A204.1 (cell line): Measurements from ENCODE around the gene DHX30.
"Not testable (repeated sequence)": the region's sequence is repeated elsewhere in the genome, so short reads cannot be mapped to it uniquely, and the experiment has no call there.

Source experiments
- FAIRE-seq: peaks from 2 replicates; lab custom pipeline; 2012; peaks lifted over from hg19 to GRCh38; lab: Jason Lieb, UNC

DHX30 gene

DNA sequence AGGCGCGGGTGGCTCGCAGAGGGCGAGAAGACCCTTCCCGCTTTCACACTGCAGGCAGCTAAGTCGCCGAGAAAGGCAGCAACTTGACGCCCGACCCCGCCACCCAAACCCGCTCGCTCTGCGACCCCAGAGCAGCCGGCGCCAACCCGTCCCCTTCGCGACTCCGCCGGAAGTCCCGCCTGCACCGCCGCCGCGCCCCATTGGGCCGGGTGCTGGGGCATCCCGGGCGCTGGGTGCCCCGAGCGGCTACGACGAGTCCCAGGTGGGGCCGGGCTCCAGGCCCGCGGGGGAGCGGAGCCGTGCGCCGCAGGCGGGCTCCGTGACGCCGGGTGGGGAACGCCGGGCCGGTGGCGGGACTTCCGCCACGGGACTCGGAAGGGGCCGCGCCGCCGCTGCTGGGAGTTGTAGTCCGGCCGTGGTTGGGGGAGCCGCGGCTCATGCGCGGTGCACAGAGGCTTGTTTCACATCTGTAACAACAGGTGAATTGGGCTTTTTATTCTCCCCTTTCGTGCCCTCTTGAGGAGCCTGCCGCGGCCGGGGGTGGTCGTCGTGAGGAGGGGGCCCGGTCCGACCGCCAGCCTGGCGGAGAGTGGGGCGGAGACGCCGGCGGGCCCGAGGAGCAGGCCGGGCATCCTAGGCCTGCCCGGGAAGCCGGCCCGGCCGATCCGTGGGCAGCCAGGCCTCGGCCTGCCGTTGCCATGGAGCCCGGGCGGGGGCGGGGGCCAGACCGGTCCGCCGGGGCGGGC lies at the start of gene DHX30:
Gene DHX30 (plus strand): TSS at position 405 of the 746 bp plus-strand sequence. CDS start 7,546 bp downstream, outside the sequence.
- no peak for FAIRE-seq

DNA sequence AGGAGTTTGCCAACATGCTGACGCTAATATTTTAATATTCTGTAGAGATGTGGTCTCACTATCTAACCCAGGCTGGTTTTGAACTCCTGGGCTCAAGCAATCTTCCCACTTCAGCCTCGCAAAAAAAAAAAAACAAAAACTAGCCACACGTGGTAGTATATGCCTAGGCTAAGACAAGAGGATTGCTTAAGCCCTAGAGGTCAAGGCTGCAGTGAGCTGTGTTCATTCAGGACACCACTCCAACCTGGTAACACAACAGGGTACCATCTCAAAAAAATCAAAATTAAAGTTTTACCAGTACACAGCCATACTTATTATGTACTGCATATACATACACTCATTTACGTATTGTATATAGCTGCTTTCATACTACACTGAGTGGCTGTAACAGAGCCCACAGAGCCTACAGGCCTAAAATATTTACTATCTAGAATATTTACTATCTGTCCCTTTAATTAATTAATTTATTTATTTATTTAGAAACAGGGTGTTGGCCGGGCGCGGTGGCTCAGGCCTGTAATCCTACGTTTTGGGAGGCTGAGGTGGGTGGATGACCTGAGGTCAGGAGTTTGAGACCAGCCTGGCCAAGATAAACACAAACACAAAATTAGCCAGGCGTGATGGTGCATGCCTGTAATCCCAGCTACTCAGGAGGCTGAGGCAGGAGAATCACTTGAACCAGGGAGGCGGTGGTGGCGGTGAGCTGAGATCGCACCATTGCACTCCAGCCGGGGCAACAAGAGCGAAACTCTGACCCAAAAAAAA lies 44.5 kb upstream of the DHX30 start:
- FAIRE-seq = no peak

GRCh38 chr3:47760207-47760606 lies 42.7 kb upstream of the DHX30 start:
- FAIRE-seq = not testable (repeated sequence)

DNA sequence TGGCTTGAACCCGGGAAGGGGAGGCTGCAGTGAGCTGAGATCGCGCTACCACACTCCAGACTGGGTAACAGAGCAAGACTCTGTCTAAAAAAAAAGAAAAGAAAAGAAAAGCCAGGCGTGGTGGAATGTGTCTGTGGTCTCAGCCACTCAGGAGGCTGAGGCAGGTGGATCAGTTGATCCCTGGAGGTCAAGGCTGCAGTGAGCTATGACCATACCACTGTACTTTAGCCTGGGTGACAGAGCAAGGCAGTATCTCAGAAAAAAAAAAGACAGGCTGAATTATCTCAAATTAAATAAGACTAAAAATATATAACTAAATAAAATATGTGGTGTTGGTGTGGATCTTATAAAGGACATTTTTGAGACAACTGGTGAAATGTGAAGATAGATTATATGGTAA lies 41.9 kb upstream of the DHX30 start:
- FAIRE-seq = no peak

DNA sequence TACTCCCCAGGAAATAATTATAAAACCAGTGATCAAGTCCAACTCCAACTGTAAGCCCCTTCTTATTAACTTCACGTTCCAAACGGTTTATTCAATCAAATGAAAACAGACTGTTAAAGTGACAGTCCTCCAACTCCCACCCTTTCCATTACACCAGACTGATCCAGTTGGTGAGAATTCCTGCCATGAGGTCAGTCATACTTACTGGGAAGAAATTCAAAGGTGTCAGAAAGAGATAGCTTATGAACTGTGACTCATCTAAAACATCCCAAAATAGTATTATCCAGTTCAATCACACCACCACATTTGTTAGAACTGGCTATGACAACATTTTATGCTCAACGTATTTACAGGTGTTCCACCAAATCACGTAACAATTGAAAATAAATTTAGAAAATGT lies 40.7 kb upstream of the DHX30 start:
- FAIRE-seq = no peak

- FAIRE-seq = no peak
Observed at GRCh38 chr3:47766186-47766585, 36.8 kb upstream of the DHX30 start.

DNA sequence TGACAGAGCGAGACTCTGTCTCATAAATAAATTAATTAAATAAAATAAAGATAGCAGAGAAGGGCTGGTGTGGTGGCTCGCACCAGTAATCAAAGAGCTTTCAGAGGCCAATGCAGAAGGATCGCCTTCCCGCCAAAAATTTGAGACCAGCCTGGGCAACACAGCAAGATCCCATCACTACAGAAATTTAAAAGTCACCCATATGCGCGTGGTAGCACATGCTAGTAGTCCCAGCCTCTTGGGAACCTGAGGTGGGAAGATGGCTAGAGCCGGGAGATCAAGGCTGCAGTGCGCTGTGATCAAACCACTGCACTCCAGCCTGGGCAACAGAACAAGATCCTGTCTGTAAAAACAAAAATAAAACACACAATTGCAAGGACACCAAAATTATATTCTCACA lies 30.9 kb upstream of the DHX30 start:
- FAIRE-seq = no peak

DNA sequence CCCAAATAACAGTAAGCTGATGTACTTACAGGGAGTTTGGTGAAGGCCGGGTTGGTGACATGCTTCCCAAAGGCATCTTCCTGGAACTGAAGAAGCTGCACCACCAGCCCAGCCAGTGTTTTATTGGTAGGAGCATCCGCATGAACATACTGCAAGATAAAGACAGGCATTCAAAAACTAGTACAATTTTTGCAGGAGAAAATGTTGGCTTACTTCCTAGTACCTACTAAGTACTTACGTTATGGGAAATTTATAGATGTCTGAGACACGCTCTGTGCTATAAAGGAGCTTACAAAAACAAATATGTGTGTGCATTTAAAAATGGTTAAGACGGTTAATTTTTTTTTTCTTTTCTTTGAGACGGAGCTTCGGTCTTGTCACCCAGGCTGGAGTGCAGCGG lies 30.1 kb upstream of the DHX30 start:
- FAIRE-seq = no peak

DNA sequence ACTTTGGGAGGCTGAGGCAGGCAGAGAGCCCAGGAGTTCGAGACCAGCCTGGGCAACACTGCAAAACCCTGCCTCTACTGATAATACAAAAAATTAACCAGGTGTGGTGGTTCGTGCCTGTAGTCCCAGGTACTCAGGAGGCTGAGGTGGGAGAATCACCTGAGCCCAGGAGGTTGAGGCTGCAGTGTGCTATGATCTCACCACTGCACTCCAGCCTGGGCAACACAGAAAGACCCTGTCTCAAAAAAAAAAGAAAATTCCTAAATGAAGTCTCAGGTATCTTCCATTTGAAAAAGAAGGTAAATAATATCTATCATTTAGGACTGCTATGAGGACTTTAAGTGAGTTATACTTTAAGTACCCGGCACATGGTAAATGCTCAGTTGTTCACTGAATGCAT lies 24.2 kb upstream of the DHX30 start:
- FAIRE-seq = no peak

DNA sequence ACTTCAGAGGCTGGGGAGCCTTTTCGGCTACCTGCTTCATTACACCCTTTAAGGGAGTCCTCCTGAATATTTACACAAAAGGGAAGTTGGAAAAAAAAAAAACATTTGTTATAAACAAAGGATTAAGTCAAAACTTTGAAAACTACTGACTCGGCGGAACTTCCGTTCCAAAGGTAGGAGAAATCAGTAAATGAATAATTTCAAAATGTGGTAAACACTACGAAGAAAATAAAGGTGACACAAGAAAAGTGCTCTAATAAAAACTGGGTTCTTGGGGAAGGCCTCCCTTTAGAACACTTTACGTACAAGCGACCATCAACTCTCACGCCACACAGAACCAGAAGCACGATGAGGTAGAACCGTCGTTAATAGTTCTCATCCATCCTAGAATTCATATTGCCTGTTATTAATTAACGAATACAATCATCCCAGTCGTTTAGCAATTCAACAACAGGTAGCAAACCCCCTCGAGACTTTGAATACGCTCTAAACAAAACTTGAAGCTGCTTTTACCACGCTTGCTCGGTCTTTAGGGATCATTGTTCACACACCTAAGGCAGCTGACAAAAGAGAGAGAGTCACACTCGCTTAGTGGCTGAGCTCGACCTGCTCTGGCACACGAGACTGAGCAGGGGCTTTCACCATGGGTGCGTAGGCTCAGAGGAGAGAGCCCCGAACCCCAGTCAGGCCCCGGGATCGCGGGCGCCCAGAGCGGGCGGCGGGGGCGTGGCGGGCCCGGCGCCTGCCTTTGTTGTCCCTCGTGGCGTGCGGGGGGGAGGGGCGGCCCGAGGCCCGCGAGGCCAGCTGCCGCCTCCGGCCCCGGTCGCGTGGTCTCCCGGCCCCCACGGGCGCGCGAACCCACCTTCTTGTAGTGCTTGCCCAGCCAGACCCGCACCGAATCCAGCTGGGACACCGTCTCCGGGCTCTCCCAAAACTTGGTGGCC lies 21.9 kb upstream of the DHX30 start:
- FAIRE-seq = no peak

DNA sequence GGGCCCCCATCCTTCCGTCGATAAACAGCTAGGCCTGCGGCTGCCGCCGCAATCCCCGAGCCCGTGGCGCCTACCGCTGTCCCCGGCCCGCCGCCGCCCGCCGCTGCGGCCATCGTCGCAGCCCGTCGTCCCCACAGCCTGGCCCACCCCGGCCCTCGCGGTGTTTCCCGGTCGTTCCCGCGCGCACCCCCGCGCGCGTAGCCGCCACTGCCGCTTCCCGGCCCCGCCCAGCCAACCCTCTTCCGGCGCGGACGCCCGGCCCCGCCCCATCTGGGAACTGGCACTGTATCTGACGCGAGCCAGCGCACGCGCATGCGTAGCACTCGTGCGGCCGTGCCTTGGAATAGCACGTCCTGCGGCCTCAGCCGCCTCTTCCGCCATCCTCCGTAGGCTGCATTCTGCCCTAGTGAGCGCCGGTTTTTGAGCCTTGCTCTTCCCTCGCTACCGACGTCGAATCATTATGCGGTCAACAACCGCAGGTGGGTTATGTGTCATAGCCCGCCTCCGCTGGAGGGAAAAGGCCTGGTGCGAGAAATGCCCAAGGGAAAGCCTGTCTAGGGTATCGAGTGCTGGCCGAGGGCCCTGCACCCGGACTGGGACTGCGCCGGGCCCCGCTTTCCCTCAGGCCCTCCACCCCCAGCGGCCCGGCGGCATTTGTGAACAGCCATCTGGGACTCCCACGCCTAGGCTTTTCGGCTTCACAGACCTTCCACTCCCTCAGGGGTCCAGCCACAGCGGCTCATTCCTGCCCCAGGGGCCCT lies 21.1 kb upstream of the DHX30 start, which contains the start of gene SMARCC1:
Gene SMARCC1 (minus strand): TSS at position 209 of the 761 bp plus-strand sequence. CDS start 96 bp downstream, at position 113.
- no peak for FAIRE-seq

DNA sequence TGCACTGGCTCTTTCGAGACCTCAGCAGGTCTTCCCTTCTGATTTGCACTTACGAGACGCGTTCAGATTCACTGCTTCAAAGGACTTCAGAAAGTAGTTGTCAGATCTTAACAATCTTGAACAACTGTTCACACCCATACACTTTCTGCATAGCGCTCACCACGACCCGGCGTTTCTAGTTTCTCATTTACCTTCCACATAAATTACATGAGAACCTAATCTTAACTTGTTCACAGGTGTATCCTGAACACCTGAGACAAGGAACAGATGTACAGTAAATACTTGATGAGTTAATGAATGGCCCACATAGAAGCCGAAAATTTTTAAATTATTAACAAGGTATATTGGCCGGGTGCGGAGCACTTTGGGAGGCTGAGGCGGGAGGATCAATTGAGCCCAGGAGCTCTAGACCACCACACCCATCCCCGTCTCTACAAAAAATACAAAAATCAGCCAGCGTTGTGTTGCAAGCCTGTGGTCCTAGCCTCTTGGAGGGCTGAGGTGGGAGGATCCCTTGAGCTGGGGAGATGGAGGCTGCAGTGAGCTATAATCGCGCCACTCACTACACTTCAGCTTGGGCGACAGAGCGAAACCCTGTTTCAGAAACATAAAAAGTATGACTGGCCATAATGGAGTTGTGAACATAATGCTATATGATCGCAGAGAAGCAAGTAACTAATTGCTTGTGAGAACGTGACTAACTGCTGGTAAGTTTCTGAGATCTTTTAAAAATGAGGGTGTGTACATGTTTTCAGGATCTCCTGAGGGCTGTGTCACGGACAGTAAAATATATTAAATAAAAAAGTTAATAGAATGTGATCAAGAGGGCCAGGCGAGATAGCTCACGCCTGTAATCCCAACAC lies 20.3 kb upstream of the DHX30 start:
- no peak for FAIRE-seq

GRCh38 chr3:47783673-47784072 lies 19.3 kb upstream of the DHX30 start:
- no peak for FAIRE-seq

DNA sequence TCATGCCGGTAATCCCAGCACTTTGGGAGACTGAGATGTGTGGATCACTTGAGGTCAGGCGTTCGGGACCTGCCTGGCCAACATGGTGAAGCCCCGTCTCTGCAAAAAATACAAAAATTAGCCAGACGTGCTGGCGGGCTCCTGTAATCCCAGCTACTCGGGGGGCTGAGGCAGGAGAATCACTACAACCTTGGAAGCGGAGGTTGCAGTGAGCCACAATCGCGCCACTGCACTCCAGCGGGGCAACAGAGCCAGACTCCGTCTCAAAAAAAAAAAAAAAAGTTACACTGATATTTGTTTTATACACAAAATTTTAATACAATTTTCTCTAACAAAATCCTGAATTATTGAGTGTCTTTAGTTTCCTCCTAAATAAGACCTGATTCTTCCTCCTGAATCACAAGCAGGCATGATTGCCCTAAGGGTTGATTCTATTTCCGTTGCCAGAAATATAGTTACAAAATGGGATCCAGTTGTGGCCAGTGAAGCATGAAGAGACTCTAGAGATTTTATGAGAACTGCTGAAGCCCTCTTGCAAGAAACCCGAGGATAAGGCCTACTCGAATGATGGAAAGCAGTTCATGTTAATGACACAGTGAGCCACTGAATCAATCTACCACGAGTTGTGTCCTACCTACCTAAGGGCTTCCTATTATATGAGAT lies 11.6 kb upstream of the DHX30 start:
- no peak for FAIRE-seq

DNA sequence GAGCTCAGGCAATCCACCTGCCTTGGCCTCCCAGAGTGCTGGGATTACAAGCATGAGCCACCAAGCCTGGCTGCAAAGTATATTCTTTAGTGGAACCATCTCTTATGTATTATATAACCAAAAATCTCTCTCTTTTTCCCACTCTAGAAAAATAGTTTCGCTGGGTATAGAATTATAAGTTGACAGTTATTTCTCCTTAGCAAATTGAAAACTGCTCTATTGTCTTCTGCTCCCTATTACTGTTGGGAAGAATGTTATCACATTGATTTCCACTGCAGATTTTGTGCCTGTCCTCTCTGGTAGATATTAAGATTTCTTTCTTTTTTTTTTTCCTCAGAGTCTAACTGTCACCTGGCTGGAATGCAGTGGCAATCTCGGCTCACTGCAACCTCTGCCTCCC lies 10.2 kb upstream of the DHX30 start:
- FAIRE-seq = no peak

GRCh38 chr3:47794544-47794943 lies 8.4 kb upstream of the DHX30 start:
- no peak for FAIRE-seq

DNA sequence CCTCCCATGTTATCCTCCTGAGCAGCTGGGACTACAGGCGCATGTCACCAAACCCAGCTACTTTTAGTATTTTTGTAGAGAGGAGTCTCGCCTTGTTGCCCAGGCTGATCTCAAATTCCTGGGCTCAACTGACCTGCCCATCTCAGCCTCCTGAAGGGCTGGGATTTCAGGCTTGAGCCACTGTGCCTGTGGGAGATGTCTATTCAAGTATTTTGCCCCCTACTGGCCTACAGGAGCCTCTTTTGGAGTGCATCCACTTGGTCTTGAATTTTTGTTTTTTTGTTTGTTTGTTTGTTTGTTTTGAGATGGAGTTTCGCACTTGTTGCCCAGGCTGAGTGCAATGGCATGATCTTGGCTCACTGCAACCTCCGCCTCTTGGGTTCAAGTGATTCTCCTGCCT lies 3.2 kb upstream of the DHX30 start:
- FAIRE-seq = no peak

DNA sequence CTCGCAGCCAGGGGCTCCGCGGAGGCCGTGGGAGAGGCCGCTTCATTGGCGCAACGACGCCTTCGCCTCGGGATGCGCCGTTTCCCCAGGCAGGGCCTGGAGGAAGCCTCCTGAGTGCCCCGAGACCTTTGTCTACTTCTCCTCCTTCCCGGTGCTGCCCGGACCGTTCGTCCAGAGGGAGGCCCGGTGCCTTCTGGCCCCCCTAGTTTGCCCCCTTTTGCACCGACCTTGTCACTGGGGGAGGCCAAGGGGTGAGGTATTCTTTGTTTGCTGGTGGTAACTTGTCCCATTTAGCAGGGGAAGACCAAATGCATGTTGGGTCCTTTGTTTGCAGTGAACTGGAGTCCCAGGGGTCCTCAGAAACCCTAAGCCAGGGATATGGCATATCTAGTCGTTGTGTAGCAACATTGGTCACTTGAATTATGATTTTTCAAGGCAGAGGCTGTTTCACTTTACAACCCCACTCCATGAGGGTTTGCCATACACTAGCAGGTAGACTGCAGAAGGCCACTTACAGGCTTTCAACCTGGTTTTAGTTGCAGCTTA lies 615 bp downstream of the DHX30 start:
- FAIRE-seq = no peak

- no peak for FAIRE-seq
Observed at GRCh38 chr3:47804577-47804976, 1.6 kb downstream of the DHX30 start.
